Germinal center (tissue), 1 donor: ENCODE measurements around the gene BTBD9.

Experiments used
- DNase-seq: peaks from one replicate; pipeline ENCODE4 v3.0.0; 2012; ENCODE audit warnings: mixed read lengths, low spot score

BTBD9 gene

DNA sequence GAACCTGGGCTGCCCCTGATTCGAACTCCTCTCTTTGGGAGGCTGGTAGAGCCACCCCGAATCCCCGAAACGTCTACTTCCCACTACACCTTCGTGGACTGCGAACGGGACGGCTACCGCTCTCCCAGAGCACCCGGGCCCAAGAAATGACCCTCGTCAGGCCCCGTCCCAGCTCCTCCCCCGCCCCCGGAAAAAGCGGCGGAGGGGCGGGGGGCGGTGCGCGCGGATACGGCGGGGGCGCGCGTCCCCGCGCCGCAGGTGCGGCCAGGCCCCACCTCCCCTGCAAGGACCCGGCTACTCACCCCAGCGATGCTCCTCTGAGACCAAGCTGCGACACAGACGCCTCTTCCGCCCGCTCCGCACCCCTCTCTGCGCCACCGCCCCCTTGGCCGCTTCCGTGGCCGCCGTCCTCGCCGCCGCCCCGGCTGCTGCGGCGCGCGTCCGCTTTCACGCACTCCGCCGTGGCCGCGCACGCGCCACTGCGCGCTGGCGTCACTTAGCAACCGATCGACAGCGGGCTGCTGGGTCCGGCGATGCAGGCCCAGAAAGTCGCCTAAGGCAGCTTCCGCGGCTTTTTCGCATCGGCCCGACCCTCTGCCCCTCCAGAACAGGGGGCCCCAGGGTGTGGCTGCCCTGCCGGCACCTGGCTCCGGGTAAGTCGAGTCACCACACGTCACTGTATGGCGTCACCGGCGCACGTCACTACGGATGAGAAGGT is at the start of gene BTBD9:
Gene BTBD9 (minus strand): TSS at position 432 of the 718 bp plus-strand sequence.
- DNase-seq, result peak; percentile 91

DNA sequence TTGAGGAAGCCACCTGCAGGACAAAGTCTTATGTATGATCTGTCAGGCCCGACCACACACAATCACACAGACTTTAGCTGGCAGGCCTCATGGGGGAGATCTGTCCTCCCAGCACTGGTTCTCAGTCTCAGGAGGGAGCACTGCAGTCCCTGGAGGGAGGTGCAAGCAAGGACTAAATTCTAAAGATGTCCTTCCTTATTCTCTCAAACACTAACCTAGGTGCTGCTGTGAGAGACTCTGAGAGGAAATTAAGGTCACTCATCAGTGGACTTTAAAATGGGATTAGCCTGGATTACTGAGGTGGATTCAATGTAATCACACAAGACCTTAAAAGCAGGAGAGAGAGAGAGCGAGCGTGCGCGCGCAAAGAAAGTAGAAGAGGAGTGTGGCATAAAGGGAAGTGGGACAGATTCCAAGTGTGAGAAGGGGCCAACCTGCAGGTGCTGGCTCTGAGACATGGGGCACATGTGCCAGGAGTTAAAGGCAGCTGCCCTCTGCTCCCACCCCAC is 48.9 kb upstream of the BTBD9 start:
- peak; percentile 40 for DNase-seq

DNA sequence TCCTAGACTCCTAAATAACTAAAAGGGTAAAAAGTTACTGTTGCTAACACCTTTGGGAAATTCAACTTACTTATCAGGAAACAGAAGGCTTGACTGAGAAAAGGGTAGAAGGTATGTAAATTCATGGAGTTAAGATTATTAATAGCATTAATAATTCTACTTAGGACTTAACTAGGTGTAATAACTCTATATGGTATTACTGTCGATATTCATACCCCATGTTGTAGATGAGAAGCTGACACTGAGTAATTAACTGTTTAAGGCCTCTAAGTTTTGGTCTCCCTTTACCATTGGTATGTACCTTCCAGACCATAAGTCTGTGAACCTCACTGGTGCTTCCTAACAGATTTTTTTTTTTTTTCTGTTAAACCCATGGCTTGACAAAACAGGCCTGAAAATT is 47.8 kb upstream of the BTBD9 start:
- DNase-seq, result no peak

DNA sequence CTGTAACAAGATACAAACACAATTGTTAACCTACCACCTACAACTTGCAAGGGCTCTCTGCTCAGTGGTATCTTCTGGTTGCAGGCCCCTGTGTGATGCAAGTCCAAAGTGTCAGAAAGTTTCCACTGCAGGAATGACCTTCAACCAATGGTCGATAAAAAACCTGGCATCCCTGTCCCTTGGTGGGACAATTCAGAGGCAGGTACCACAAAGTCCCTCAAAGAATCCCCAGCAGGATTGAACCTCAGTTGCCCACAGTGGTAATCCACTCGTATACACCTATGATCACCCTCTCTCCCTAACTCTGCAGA is 47.3 kb upstream of the BTBD9 start:
- no peak for DNase-seq

DNA sequence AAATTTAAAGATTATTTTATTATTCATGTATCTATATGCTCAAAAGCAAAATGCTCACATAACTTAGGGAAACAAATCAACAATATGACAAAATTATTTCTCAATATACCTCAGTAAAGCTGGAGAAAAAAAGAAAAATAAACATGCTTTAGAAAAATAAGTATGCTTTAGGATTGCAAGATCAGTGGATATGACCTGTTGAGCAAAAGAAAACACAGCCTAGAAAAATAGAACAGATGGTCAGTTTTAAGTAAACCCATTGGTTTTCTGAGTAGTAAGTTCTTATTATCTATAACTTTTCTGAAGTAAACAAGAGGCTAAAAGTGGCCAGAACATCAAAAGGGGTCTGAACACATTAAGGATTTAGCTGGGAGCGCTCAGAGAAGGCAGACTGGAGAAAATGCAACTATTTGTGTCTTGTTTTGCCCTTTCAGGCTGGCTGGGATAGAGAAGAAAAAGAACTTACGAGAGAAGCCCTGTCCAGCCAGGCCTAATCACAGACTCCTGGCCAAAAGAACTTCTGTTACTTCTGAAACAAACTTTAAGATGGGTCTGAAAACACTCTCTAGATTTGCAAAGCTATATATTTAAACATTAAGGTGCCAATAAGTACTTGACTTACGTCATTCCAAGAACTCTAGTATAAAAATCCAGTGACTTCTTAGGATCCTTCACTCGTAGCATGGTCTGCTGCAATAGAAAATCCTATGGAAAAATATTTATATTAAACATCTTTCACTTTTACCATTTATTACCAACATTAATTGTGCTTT is 46.7 kb upstream of the BTBD9 start:
- DNase-seq, result no peak

DNA sequence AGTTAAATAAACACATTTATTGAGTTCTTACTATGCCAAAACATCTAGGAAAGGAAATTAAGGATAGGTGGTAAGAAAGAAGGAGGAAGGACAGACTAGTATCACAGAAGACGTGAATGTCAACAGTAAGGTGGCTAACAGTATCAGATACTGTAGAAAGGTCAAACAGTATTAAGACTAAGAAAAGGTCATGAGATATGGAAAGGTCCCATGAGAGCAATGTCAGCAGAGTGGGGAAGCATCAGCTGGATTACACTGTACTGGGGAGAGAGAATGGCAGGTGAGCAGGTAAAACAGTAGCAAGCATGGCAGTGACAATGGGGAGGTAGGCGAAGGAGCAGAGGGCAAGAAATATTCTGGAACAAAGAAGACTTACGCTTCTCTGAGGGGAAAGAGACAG is 45.2 kb upstream of the BTBD9 start:
- no peak for DNase-seq

DNA sequence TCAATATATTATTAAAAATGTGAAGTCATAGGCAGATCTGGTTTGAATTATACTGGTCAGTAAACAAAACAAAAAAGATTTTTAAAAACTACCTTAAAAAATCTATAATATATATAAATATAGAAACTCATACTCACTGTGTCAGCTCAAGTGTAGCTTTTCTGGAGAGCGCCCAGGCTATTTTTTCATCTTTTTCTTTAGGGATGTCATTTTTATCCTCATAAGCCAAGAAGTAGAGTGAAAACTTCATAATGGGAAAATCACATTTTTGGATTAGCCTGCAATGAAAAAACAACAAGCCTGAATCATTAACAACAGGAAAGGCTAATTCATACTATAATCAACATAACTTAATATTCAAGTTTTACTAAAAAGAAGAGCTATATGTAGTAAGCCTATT is 44.5 kb upstream of the BTBD9 start:
- no peak for DNase-seq

DNA sequence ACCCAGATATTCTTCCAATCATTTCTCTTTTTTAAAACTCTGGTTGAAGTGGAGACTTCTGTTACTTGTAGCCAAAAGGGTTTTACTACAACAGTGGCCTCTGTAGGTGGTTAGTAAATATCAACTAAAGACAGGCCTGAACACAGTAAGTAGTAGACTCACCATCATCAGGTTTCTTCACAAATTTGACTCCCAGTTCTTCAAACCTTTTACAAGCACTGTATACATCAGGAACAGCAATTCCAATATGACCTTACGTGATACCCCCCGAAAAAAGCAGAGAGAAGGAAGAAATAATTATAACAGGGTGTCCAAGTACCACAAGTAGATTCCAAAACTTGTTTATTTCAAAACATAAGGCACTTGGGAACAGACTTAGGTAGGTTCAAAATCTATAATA is 42.1 kb upstream of the BTBD9 start:
- no peak for DNase-seq

DNA sequence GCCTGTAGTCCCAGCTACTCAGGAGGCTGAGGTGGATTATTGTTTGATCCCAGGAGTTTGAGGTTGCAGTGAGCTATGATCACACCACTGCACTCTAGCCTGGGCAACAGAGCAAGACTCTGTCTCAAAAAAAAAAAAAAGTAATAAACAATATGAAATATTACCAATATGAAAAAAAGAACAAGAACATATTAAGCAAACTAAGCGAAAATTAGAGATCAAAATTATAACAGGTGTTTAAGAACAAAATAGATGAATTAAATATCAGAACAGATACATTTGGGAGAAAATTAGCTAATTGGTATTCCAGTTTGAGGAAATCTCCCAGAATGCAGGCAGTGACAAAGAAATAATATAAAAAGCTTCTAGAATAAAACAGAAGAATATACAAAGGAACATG is 39.9 kb upstream of the BTBD9 start:
- DNase-seq, result no peak

DNA sequence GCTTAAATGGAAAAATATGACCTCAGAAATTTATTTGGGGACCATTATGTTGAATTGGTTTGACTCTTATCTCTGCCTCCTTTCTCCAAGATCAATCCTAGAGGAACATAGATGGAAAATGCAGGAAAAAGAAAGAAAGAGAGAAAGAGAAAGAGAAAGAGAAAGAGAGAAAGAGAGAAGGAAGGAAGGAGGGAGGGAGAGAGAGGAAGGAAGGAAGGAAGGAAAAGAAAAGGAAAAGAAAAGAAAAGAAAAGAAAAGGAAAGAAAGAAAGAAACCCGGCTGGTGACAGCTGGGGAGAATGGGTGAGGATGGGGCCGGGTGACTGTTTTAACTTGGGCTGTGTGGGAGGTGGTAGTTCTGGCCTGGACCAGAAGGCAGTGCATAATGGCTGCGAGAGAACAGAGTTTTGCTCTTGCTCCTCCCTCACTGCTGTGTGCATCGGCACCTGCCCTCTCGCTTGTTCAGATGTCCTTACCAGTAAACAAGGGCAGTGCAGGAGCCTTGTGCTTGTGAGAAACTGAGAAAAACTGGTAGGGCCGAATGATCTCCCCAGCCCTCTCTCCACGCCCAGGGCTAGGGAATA is 38.5 kb upstream of the BTBD9 start:
- DNase-seq, result no peak

DNA sequence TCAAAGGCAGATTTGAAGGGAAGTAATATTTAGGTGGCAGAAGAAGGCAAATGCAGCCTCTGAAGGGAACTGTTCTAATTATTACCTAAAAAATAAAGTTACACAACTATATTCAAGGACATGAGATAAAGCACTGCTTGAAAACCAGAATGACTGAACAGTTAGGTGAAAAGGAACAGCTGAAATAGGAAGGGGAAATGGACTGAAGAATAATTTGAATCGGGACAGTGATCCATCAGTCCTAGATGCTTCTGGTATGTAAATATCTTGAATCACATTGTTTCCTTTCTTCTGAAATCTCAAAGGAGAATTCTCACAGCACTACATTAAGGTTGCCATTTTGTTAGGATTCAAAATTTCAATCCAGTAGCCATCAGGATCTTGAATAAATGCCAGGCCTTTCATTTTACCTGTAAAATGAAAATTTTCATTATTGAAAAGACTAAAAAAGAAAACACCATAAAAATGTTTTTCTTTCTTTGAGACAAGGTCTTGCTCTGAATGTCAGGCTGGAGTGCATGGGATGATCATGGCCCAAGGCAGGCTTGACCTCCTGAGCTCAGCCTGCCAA is 37.3 kb upstream of the BTBD9 start:
- DNase-seq, result no peak

DNA sequence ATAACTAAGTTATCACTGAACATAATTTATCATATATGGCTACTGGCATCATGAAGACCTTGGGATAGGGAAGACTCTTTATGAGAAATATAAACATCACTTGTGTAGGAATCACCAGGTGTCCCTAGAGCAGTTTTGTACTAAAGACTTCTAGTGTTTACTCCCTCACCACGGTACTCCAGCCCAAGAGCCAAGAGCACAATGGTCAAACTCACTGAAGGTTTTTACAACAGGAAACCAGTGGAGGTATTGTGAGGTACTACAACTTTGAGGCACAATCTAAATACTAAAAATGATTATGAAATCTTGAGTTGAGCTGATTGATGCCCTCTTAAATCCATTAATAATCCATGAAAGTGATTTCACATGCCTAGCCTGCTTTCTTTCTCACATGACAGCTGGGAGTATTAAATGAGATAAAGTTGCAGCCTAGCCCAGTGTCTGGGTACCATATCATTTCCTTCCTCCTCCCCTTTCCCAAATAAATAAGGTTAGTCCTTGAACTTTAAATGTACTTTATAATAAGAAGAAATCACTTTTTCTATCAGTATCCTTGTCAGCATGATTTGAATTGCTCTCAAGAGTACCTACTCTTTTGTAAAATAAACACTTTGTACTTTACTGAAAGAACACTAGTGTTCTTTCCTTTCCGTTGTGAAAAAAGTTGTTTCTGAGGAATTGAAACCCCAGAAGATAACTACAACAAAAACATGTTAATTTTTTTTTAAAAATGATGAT is 36.7 kb upstream of the BTBD9 start:
- DNase-seq, result no peak

DNA sequence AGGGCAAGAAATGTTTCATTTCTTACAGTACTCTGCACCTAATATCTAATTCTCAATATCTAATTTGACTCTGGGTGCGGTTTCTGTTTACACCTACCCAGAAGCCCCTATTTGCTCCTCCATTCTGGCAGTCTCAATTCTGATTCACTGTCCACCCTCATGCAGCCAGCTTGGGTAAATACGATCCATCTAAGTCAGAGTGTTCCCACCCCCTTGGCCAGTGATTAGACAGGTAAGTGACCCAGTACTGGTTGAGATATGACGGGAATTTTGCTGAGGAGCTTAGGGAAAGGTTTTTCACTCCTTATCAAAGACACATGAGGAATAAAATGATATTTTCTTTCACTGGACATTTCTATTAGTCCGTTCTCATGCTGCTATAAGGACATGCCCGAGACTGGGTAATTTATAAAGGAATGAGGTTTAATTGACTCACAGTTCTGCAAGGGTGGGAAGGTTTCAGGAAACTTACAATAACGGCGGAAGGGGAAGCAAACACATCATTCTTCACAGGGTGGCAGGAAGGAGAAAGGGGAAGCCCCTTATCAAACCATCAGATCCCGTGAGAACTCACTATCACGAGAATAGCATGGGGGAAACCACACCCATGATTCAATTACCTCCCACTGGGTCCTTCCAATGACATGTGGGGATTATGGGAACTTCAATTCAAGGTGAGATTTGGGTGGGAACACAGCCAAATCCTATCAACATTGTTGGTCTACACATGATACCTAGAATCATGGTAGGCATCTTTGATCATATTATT is 33.9 kb upstream of the BTBD9 start:
- no peak for DNase-seq

DNA sequence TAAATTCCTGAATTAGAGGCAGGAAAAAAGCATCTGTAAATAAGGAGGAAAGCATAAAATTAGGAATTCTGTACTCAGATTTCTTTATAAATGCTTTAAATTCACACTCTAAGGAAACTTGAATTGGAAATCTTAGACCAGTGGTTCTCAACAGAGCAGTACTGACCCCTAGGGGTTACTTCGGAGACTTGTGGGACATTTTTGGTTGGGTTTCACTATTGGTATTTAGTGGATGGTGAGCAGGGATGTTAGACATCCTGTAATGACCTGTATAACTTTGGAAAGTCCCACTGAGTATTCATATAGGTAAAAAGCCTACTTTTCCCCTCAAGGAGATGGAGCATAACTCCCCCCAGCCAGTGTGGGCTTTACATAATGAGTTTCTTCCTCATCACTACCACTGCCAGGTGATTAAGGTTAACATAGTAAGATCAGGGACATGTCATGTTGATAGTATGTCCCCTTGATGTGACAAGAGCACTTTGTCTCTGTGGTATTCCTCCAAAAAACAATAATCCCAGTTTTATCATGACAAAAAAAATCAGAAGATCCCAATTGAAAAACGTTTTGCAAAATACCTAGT is 32.2 kb upstream of the BTBD9 start:
- DNase-seq, result peak; percentile 68

DNA sequence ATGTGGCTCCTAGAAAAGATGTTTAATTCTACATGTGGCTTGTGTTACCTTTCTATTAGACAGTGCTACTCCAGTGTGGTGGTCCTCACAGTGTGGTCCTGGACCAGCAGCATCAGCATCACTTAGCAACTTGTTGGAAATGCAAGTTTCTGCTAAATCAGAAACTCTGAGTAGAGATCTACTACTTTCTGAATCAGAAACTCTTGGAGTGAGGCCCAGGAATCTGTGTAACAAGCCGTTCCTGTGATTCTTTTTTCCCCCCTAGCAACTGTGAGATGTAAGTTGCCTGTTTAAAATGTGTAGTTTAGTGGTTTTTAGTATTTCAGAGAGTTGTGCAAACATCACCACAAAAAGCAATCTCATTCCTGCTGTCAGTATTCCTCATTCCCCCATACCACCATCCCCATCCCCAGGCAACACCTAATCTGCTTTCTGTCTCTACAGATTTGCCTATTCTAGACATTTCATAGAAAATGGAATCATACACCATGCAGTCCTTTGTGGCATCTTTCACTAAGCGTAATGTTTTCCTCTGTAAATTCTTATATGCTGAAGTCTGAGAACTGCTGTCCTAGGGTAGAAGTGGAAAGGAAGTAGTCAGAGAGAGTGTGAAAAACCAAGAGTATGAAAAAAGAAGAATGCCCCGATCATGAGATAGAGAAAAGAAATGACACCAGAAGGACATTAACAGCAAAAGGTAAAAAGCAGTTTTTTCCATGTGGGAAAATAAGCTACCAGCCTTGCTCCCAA is 18.9 kb upstream of the BTBD9 start:
- no peak for DNase-seq

DNA sequence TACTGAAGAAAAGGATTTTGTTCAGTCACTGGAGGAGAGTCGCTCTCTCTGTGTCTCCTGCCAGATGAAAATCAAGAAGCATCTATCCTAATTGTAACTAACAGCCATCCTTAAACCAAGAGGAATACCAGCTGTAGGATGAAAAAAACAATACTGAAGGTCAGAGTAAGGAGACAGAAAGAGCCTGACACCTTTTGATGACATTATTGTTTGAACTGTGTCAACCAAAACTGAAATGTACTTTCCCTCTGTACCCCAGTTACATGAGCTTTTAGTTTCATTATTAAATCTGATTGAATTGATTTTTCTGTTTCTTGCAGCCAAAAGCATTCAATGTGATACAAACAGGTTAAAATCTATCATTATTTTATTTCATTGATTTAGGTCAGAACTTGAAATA is 17.2 kb upstream of the BTBD9 start:
- DNase-seq, result no peak

DNA sequence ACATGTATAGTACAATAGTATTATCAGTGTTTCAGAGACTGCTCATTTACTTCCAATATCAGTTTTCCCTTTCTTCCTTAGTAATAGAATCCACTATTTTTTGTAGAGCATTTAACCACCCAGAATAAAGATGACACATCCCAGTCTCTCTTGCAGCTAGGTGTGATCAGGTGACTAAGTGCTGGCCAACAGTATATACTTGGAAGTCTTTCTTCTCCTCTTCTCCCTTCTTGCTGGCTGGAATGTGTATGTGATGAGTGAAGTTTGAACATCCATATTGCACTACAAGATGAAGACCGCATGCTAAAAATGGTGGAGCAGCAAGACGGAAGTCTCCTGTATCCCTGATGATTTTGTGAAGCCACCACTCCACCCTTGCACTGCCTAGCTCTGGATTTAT is 14.5 kb upstream of the BTBD9 start:
- DNase-seq, result no peak

DNA sequence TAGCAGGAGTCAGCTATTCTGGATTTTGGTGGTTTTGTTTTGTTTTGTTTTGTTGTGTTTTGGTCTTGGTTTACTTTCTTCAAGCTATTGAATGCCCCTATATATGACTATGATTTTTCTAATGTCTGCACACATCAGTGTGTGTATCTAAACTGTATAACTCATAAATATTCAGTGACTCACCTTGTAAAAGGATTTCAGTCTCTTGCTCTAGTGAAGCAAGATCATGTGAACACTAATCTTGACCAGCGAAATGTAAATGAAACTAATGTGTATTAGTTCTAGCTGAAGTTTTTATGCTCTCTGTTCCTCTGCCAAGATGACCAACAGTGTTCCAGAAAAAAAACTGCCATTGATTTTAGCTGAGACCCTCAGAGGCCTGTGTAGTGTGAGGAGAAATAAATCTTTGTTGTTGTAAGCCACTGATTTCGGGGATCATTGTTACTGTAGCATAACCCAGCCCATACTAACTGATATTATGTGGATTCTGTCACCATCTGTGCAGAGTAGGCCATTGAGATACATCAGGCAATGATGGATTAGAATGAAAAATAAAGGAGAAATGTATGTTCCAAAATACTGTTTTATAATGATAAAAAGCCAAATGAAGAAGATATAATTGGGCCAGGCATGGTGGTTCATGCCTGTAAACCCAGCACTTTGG is 11.5 kb upstream of the BTBD9 start:
- no peak for DNase-seq

DNA sequence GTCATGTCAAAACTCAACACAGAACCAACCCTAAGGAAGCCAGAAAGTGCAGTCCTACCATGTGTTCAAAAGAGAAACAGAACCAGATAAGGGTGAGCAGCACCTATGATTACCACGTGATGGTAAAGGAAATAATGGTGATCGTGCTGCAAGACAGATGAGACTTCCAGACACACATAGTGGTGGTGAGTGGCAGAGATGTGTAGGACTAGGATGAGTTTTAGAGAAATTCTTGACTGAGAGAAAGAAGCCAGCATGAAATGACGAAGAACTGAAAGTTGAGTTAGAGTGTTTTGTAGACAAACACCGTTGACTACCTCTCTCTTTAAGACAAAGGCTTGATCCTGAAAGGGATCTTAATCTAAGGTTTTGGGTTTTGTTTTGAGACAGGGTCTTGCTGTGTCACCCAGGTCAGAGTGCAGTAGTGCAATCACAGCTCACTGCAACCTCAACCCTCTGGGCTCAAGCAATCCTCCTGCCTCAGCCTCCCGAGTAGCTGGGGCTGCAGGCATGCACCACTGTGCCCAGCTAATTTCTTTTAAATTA is 10.6 kb upstream of the BTBD9 start:
- DNase-seq, result no peak

DNA sequence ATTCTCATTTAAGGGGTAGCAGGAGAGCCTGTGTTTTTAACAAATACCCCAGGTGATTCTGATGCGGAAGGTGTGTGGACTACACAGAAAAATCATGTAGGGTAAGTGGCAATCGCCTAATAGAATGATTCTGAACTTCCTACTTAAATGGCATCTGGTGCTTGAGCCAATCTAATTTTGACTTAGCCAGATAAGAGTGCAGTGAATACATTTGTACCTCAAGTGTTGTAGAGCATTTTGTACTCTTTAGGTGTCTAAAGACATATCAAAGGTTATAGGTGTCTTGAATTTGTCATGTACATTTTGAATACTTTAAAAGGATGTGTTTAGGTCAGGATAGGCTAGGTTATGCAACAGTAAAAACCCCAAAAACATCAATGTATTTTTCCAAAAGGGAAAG is 10.0 kb upstream of the BTBD9 start:
- no peak for DNase-seq
